SU-DHL-6 (cell line): Measurements from ENCODE around the gene CARMIL1.

Experiments used
- H2AFZ ChIP-seq: fragments of 200-600 bp; sonication (generic); 2 replicates; pipeline ENCODE4 v1.6.1; 2014; ENCODE audit warnings: low read depth, mild to moderate bottlenecking, moderate library complexity, mixed read lengths, antibody characterized with exemption, low read length; ENCODE audit not compliant: severe bottlenecking
- H3F3A ChIP-seq: fragments of 200-600 bp; shearing (Covaris generic); 2 replicates; pipeline ENCODE4 v1.6.0; 2016; ENCODE audit warnings: antibody characterized with exemption, mild to moderate bottlenecking; ENCODE audit not compliant: insufficient read depth
- H3K27ac ChIP-seq: fragments of 200-600 bp; sonication (generic); 2 replicates; pipeline ENCODE4 v1.5.1; 2016; ENCODE audit warnings: low read depth, mild to moderate bottlenecking, low read length, moderate library complexity, mixed read lengths
- H3K27me3 ChIP-seq: fragments of 200-600 bp; sonication (generic), shearing (Covaris generic); 2 replicates; pipeline ENCODE4 v1.6.0; 2014; ENCODE audit warnings: mild to moderate bottlenecking, low read length
- H3K36me3 ChIP-seq: fragments of 200-600 bp; sonication (generic); 2 replicates; pipeline ENCODE4 v1.6.1; 2014; ENCODE audit warnings: mild to moderate bottlenecking, low read length, mixed read lengths
- H3K4me2 ChIP-seq: fragments of 300-600, 200-600 bp; shearing (Covaris generic), sonication (generic); 2 replicates; pipeline ENCODE4 v1.6.0; 2014; ENCODE audit warnings: low read length, low read depth, mild to moderate bottlenecking; ENCODE audit not compliant: poor library complexity, severe bottlenecking
- H3K4me3 ChIP-seq: fragments of 200-600 bp; sonication (generic); 2 replicates; pipeline ENCODE4 v1.5.1; 2014; ENCODE audit warnings: antibody characterized with exemption, low read length, mild to moderate bottlenecking, mixed read lengths; ENCODE audit not compliant: insufficient read depth, poor library complexity, severe bottlenecking
- H3K79me2 ChIP-seq: fragments of 200-600 bp; sonication (generic); 2 replicates; pipeline ENCODE4 v1.6.1; 2014; ENCODE audit warnings: mild to moderate bottlenecking, low read length, moderate library complexity; ENCODE audit not compliant: insufficient read depth
- H3K9ac ChIP-seq: fragments of 200-600 bp; sonication (generic); 2 replicates; pipeline ENCODE4 v1.7.0; 2014; ENCODE audit warnings: mild to moderate bottlenecking, low read length
- H3K9me2 ChIP-seq: fragments of 200-600 bp; sonication (generic); replicated peaks from 2 replicates; pipeline ENCODE4 v1.6.1; 2014; ENCODE audit warnings: low read length; ENCODE audit not compliant: insufficient read depth
- H3K9me3 ChIP-seq: fragments of 200-600 bp; sonication (generic); 2 replicates; pipeline ENCODE4 v1.6.1; 2014; ENCODE audit warnings: low read length, mixed read lengths; ENCODE audit not compliant: insufficient read depth
- H4K20me1 ChIP-seq: fragments of 200-600 bp; sonication (generic); 2 replicates; pipeline ENCODE4 v1.6.1; 2014; ENCODE audit warnings: low read depth, mild to moderate bottlenecking, antibody characterized with exemption, low read length, moderate library complexity, mixed read lengths
- EZH2phosphoT487 ChIP-seq: fragments of 200-600 bp; sonication (generic), shearing (Covaris generic); conservative IDR thresholded peaks from 2 replicates; pipeline ENCODE4 v1.6.1; 2018; ENCODE audit warnings: mild to moderate bottlenecking, antibody characterized with exemption, low read length, moderate library complexity, mixed read lengths
- TF ChIP-seq, protein P1 (sequence below): fragments of 200-600 bp; sonication (generic); IDR thresholded peaks from one replicate; pipeline ENCODE4 v1.5.1; 2017; ENCODE audit warnings: antibody characterized with exemption, mild to moderate bottlenecking, low read length, moderate library complexity; ENCODE audit not compliant: insufficient read depth, poor library complexity, severe bottlenecking

The CARMIL1 gene

DNA sequence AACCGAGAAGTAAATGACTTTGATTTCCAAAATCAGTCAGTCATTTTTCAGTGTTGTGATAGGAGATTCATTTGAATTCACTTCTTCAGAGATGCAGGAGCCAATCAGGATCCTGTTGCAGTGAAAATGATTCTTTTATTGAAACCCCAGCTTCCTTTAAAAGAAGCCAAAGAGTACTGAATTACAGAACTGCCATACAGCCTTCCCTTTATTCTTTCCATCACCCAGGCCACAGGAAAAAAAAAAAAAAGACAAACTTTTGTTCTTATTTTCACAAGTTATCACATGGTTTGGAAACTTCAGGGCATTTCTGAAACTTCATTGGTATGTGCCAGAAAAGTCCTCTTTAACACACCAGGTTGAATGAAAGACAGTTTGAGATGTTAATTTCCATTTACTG lies 1.8 kb upstream of the CARMIL1 start:
- H2AFZ ChIP-seq, result no peak overlapping the region
- H3K4me3 ChIP-seq, result no peak overlapping the region
- peaks cover 20% of the 10 kb centered on the region; the same call in 1 of the 2 replicates for H3K79me2 ChIP-seq

GRCh38 chr6:25277857-25278256 lies 1.3 kb upstream of the CARMIL1 start:
- no peak overlapping the region for H3K27ac ChIP-seq
- H3K9ac ChIP-seq, result no peak overlapping the region

More for the DNA sequence above, 1.8 kb upstream of the CARMIL1 start:
- Histone ChIP-seq H3K9me3 (no peaks in the 10 kb centered on the region), H4K20me1 (peaks cover under 1% of the 10 kb centered on the region; the same call in 1 of the 2 replicates), H3K27me3 (no peaks in the 10 kb centered on the region), H3K27ac (no peak overlapping the region), H3K36me3 (no peaks in the 10 kb centered on the region), H3F3A (peaks cover 29% of the 10 kb centered on the region), H3K9ac (no peak overlapping the region), H3K9me2 (no peaks in the 10 kb centered on the region), H3K4me2 (no peak overlapping the region)
- no peak for TF ChIP-seq EZH2phosphoT487
- TF ChIP-seq, protein P1, sequence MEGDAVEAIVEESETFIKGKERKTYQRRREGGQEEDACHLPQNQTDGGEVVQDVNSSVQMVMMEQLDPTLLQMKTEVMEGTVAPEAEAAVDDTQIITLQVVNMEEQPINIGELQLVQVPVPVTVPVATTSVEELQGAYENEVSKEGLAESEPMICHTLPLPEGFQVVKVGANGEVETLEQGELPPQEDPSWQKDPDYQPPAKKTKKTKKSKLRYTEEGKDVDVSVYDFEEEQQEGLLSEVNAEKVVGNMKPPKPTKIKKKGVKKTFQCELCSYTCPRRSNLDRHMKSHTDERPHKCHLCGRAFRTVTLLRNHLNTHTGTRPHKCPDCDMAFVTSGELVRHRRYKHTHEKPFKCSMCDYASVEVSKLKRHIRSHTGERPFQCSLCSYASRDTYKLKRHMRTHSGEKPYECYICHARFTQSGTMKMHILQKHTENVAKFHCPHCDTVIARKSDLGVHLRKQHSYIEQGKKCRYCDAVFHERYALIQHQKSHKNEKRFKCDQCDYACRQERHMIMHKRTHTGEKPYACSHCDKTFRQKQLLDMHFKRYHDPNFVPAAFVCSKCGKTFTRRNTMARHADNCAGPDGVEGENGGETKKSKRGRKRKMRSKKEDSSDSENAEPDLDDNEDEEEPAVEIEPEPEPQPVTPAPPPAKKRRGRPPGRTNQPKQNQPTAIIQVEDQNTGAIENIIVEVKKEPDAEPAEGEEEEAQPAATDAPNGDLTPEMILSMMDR, result no peak

DNA sequence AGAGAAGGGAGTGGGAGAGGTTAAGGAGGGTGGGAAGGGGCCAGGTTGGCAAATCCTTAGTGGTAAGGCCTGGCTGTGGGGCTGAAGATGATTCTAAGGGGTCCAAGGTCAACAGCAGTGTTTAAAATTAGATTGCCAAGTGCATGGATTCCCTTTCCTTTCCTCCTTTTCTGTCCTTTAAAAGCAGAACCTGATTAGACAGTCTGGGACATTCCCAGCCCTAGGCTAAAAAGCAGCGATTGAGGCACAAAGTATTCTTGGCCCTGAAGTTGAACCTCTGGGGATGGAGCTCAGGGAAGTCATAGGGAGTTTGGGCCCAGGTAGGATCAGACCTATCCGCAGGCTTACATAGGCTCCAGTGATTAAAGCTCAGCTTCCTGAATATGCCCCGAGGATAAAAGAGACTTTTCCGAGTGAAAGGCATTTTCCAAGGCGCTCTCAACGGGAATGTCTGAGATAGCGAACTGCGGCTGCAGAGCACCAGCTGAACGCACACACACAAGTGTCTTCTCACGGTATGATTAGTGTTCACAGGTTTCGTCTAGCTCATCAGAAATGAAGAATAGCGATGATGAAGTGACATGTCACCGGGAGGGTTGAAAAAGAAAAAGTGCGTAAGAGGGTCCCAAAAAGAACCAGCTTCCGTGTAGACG lies 787 bp upstream of the CARMIL1 start:
- Histone ChIP-seq H3K4me3 (peak overlapping the region; percentile 71), H3K9ac (peak overlapping the region; percentile 76), H3K27ac (no peak overlapping the region), H3K9me2 (no peaks in the 10 kb centered on the region), H3K9me3 (no peaks in the 10 kb centered on the region), H4K20me1 (peaks cover 7% of the 10 kb centered on the region; the same call in 1 of the 2 replicates), H2AFZ (peak overlapping the region; percentile 94), H3K36me3 (no peaks in the 10 kb centered on the region), H3K4me2 (peak overlapping the region; percentile 78), H3F3A (peaks cover 34% of the 10 kb centered on the region), H3K79me2 (peaks cover 30% of the 10 kb centered on the region; the same call in 1 of the 2 replicates), H3K27me3 (no peaks in the 10 kb centered on the region)
- no peak for TF ChIP-seq EZH2phosphoT487
- TF ChIP-seq, protein P1, result no peak

More at GRCh38 chr6:25277857-25278256, 1.3 kb upstream of the CARMIL1 start:
- H3K79me2 ChIP-seq, result peaks cover 25% of the 10 kb centered on the region; the same call in 1 of the 2 replicates
- peaks cover 6% of the 10 kb centered on the region; the same call in 1 of the 2 replicates for H4K20me1 ChIP-seq
- peaks cover 34% of the 10 kb centered on the region for H3F3A ChIP-seq
- no peaks in the 10 kb centered on the region for H3K9me2 ChIP-seq
- no peaks in the 10 kb centered on the region for H3K27me3 ChIP-seq
- TF ChIP-seq, protein P1, result no peak
- TF ChIP-seq EZH2phosphoT487, result no peak
- no peak overlapping the region for H3K4me2 ChIP-seq
- H3K4me3 ChIP-seq, result no peak overlapping the region
- no peak overlapping the region for H2AFZ ChIP-seq
- H3K36me3 ChIP-seq, result no peaks in the 10 kb centered on the region
- no peaks in the 10 kb centered on the region for H3K9me3 ChIP-seq
